Stimulated activated CD8-positive, alpha-beta memory T cell treated with anti-CD3 and anti-CD28 coated beads, Interleukin-15, amount 100 ng/mL, for 4 hours (primary cell): ENCODE data around the gene ADAMTS13.
"Not testable (repeated sequence)": the region's sequence is repeated elsewhere in the genome, so short reads cannot be mapped to it uniquely, and the experiment has no call there.

Experiments
- DNase-seq, 2 donors: peaks; one replicate each; pipeline ENCODE4 v3.0.0-alpha.2; 2020; ENCODE audit warnings: low read depth in 2 of 2

The ADAMTS13 gene

DNA sequence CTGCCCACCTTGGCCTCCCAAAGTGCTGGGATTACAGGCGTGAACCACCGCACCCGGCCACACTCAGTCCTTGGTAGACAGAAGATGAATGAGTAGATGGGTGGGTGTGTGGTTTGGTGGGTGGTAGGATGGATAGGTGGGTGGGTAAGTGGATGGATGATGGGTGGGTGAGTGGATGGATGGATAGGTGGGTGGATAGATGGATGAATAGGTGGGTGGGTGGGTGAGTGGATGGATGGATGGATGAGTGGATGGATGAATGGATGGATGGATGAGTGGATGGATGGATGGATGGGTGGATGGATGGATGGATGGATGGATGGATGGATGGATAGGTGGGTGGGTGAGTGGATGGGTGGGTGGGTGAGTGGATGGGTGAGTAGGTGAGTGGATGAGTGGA is 29.9 kb upstream of the ADAMTS13 start:
- DNase-seq, result not testable (repeated sequence)

DNA sequence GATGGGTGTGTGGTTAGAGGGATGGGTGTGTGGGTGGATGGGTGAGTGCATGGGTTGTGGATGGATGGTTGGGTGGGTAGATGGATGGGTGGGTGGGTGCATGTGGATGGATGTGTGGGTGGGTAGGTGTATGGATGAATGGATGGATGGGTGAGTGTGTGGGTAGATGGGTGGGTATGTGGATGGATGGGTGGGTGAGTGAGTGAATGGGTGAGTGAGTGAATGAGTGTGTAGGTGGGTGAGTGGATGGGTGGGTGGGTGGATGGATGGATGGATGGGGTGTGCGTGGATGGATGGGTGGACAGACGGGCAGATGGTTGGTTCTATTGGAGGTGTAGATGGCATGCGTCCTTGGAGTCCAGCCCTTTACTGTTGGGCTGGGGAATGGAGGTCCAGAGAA is 28.8 kb upstream of the ADAMTS13 start:
- DNase-seq, result no peak

DNA sequence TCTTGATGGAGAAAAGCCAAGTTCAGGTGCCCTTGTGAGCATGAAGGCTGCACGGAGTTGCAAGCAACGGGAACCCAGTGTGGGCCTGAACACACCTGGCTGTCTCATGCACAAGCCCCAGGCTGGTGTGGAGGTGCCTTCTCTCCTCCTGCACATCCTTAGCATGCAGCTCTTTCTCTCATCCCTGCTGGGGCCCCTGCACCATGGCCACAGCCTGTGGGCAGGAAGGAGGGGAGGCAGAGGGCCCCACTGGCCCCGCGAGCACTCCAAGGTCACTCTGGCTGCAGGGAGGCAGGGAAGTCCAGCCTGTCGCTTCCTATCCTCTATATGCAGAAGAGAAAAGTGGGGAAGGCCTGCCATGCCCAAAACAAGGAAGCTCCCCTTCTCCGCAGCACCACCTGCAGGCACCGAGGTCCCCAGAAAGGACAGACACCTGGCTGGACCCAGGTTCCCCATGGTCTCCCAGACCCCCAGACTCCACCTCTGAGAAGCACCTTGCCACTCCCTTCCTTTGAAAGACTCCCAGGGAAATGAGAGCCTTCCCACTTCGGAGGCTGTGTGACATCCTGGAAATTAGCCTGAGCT is 27.4 kb upstream of the ADAMTS13 start:
- no peak for DNase-seq

GRCh38 chr9:133396952-133397351 is 25.2 kb upstream of the ADAMTS13 start:
- DNase-seq, result no peak

DNA sequence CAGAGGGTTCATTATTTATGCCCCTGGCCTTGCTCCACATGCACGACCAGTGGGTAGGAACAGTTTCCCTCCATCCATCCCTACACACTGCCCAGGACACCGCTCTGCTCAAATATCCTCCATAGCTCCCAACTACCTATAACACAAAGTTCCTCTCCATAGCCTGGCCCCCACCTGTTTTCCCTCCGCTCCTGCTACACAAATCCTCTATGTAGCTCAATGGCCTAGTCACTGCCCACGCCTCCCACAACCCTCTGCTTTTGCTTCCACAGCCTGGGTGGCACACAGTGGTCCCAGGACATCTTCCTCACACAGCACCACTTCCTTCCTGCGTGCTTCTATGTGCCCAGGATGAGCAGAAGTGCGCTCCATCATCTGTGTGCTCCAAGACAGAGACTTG is 24.8 kb upstream of the ADAMTS13 start:
- DNase-seq, result no peak

- no peak for DNase-seq
Measured at GRCh38 chr9:133397895-133398294, 24.3 kb upstream of the ADAMTS13 start.

GRCh38 chr9:133400292-133400691 is 21.9 kb upstream of the ADAMTS13 start:
- no peak for DNase-seq

GRCh38 chr9:133401588-133401987 is 20.6 kb upstream of the ADAMTS13 start:
- DNase-seq, result no peak

DNA sequence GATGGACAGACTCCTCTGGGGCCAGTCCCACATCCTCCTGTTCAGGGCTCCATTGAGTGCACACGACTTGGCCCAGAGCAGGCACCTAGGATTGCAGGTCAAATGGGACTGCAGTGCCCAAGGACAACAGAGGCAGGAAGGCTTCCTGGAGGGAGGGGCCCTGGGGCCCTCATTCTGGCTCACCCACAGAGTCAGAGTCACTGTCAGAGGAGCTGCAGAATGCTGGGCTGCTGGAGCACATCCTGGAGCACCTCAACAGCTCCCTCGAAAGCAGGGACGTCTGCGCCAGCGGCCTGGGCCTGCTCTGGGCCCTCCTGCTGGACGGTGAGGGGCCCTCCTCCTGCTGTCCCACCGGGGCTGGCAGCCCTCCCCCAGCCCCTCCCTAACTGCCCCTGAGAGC is 19.5 kb upstream of the ADAMTS13 start:
- DNase-seq, result no peak

DNA sequence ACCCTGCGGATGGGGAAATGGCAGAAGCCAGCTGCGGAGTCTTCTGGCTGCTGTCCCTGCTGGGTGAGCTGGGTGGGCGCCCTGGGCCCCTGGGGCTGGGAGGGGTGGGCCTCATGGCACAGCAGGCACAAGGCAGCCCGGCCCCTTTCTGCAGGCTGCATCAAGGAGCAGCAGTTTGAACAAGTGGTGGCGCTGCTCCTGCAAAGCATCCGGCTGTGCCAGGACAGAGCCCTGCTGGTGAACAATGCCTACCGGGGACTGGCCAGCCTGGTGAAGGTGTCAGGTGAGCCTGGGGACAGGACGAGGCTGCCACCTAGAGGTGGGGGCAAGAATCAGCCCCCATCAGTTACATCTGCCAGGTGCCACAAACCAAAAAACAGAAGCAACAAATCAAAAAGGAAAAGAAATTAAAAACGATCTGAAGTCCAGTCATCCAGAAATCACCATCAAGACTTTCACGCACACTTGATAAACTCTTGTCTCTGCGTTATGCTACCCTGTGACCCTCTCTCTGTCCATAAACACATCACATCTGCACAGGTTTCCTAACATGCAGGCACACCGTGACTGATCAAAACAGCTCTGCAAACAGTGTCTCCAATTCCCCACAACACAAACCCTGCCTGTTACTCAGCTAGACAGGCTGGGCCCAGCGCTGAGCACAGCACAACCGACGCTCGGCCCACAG is 18.3 kb upstream of the ADAMTS13 start:
- DNase-seq, result peak; percentile 19 to 25

GRCh38 chr9:133404454-133405002 is 17.6 kb upstream of the ADAMTS13 start:
- no peak for DNase-seq

DNA sequence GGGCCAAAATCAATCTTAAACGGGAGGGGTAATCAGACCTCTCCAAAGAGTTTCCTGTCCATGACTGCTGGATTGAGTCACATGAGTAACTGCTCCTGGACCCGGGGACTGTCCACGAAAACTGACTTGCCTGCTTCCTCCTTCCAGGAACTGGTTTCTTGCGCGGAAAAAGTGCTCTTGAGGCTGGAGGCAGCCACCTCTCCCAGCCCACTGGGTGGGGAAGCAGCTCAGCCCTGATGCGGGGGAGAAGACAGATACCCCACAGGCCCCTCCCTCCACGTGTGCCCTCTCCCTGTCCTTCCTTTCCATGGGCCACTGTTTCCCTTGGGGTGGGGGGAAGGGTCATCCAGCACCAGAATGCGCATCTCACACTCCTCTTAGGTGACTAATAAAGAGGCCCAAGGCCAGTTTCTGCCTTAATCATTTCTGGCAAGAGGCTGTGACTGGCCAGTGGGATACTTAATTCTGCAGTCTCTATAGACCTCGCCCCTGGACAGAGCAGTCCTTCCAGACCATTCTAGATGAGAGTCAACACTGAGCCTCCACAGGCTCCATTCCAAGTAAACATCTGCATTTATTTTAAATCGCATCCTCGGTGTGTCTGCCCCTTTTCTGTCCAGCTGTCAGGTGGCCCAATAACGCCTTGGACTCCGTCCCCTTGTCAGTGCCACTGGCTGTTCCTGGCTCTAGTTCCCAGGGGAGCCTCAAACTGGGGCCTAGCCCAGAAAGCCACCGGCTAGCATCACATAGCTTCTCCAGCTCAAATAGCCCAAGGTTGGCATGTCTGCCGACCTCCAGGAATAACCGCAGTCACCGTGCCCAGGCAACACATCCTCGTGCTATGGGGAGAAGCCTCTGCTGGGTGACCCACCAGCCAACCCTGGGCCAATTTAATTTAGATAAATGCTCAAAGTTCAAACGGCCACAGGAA is 16.4 kb upstream of the ADAMTS13 start:
- no peak for DNase-seq

DNA sequence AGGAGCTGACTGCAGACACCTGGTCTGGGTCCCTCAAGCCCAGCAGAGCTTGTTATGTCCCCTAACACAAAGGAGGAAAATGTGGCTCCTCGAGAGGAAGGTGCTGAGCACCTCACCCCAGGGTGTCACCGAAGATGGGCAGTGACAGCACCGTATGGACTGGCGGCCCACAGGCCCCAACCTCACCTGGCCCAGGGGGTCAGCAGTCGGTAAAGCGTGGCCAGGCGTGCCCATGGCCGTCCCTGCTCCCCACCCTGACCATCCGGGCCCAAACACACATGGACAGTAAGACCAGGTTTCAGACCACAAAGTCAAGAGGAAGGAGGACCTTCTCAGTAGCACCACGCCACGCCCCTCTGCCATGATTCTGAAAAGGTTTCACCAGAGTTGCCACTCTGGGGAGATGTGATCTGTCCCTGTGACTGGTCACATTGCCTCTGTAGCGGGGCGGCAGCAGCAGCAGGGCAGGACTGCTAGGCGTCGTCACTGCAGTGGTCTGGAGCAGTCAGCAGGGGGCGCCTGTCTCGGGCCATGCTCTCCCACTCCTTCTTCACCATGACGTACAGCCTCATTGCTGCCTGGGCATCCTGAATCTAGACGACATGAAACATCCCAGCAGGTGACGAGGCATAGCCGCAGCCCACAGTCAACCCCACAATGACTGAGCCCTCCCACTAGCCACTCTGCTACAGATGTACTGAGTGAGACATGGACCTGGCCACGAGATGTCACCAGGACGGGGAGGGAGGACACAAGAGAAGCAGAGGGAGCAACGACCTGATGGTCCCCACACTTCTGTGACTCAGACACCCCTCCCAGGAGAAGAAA is 15.5 kb upstream of the ADAMTS13 start:
- peak; percentile 58 to 67 for DNase-seq

DNA sequence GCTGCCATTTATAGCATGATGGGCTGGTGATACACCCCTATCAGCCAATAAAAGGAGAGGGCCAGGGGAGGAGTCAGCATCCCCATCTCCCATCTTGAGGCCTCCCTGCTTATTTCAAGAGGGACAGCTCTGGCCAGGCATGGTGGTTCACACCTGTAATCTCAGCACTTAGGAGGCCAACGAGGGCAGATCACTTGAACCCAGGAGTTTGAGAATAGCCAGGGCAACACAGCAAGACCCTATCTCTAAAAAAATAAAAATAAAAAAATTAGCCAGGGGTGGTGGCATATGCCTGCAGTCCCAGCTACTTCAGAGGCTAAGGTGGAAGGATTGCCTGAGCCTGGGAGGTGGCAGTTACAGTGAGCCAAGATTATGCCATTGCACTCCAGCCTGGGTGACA is 14.1 kb upstream of the ADAMTS13 start:
- no peak for DNase-seq

GRCh38 chr9:133415170-133415569 is 7.0 kb upstream of the ADAMTS13 start:
- DNase-seq, result no peak

DNA sequence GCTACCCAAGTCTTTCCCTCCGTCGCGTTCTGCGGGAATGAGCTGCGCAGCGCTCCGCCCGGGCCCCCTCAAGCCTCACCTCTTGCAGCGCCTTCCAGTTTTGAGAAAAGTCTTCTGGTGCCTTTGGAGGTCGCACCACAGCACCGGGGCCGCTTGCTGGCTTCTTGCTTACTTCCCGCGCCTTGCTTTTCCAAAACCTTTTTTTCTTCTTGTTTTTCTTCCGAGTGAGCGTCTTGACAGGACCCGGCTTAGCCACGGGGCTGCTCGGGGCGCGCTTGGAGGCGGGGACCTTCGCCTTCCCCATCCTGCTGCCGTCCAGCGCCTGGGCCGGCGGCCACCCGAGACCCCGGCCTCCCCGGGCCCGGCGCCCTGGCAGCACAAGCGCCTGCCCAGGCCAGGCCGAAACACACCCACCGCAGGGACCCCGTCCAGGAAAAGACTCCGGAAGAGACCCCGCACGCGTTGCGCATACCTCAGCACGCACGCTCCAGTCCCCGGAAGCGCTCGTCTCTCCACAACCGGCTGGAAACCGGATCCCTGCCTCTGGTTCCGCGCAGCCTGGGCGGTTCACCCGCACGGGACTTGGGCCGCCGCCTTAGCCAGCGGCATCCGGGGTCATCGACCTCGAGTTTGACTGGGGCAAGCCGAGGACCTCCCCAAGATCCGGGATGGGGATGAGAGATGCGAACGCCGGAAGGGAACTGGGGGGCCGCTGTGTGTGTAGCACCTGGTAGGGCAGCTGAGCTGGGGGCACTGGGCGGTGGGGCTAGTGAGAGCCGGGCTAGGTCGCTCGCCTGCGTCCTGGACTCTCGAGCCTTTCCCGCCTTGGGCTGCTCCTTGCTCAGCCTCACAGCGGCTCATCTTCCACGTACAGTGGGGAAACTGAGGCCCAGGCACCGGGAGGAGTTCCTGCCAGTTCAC is 4.4 kb upstream of the ADAMTS13 start, which contains the start of gene REXO4:
TSS of gene REXO4 (minus strand) at position 470 of the 921 bp plus-strand sequence. CDS start at position 304, 166 bp downstream.
- DNase-seq, result peak; percentile 63 to 67

DNA sequence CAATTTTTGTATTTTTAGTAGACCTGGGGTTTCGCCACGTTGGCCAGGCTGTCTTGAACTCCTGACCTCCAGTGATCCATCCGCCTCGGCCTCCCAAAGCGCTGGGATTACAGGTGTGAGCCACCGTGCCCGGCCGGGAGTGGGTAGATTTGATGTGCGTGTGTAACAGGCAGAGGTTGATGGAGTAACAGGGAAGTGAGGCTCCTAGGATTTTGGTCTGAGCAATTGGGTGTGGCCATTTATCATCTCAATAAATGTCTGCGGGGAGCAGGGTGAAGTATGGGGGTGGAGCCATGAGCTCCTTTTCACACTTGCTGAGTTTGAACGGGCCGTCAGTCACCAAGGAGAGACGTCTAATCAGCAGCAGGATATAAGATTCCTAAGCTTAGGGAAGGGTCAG is 3.2 kb upstream of the ADAMTS13 start:
- no peak for DNase-seq

GRCh38 chr9:133420392-133420827 is 1.8 kb upstream of the ADAMTS13 start:
- no peak for DNase-seq

DNA sequence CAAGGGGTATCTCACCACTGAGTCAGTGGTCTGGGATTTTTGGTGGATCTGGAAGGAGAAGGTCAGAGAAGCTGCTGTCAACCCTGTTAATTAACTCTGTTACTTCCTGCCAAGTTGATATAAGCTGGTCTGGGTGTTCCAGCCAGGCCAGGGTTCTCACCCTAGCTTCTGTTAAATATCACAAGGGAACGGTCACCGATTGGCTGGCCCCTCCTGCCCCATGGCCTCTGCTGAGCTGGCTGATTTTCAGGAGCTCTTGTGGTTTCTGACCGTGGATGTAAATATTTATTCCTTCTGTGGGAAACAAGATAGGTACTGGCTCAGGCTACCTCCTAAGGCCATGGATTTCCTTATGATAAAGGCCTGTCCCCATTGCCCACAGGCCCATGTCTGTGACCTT is 1.0 kb downstream of the ADAMTS13 start:
- no peak for DNase-seq

GRCh38 chr9:133424187-133424586 is 2.0 kb downstream of the ADAMTS13 start:
- no peak for DNase-seq
